GM21576 (cell line): ENCODE results near the gene EXOC4.

Source experiments
- ATAC-seq: cut with Tn5 transposase; IDR thresholded peaks from one replicate; pipeline ENCODE4 v1.9.1; 2021; ENCODE audit warnings: mild to moderate bottlenecking, moderate library complexity; ENCODE audit not compliant: unreplicated experiment

EXOC4 gene

DNA sequence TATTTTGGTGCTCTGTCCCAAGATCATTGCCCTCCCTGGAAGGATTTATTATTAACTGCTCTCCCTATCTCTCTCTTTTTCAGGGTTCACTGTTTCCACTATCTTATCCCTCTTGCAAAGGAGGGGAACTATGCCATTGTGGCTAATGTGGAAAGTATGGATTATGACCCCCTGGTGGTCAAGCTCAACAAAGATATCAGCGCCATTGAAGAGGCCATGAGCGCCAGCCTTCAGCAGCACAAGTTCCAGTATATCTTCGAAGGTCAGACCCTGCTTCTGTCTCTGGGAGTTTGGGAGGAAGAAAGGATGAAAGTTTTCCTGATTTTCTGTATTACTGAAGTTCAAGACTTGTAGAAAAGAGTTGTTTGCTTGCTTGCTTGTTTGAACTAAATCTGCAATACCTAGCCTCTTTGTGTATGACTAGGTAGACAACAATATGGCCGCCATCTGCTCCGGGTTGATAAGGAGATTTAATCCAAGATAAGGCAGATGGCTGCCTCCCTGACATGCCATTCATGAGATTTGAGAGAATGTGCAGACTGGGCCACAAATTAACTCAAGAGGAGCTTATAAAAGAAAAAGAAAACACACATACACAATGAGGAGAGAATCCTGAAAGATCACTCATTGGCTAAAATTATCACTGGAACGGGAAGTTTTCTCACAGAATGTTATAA is 752.1 kb downstream of the EXOC4 start:
- no peak for ATAC-seq

DNA sequence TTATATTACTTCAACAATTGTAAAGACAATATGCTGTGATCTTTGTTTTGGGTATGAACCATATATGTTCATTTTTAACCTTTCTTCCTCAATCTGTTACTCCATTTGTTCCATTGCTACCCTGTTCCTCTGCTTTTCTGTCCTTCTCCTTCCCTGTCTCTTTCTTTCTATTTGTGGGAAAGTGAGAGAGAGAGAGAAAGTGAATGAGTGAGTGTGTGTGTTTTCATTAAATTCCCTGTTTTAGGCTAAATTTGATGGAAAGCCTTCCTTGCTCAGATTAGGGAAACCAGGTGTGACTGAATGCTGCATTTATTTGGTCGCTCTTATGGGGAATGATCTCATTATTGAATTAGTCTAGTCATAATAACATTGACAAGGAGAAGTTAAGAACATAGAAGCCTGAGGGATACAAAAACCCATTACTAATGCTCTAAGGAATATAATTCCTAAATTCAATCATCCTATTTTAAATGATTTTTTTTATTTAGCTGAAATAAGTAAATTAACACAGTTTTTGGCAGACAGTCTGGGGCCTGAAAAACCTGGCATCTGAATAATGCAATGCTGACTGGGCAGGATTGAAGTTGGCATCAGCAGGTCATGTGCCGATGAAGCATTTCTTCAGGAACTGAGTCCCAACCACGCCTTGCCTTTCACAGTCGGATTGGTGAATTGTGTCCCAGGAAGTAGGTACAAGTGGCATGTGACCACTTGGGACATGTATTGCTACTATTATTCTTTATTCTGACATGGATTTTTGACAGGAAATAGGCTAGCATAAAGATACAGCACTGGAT is 756.6 kb downstream of the EXOC4 start:
- no peak for ATAC-seq

DNA sequence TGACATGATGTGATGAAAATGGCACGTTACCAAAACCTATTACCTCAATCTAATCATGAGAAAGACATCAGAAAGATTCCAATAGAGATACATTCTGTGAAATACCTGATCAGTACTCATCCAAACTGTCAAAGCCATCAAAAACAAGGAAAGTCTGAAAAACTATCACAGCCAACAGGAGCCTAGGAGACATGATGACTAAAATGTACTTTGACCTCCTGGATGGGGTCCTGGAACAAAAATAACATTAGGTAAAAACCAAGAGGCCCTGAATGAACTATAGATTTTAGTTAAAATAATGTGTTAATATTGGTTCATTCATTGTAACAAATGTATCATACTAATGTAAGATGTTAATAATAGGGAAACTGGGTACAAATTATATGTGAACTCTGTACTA is 760.4 kb downstream of the EXOC4 start:
- no peak for ATAC-seq

DNA sequence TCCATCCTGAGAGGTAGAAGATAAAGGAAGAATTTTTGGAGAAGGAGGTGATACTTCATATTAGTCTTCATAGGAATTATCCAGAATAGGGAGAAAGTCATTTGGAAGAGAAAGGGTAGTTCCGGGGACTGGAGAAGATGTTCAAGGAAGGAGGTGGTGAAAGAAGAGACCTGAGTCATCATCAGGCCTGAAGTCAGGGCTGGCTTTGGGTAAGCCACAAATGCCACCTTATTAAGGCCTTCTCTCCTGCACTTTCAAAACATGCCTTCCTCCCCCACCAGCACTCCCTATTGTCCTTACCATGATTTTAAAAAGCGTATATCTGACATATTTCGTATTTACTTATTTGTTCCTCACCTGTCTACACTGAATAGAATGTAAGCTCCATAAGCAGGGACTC is 762.1 kb downstream of the EXOC4 start:
- ATAC-seq = no peak

DNA sequence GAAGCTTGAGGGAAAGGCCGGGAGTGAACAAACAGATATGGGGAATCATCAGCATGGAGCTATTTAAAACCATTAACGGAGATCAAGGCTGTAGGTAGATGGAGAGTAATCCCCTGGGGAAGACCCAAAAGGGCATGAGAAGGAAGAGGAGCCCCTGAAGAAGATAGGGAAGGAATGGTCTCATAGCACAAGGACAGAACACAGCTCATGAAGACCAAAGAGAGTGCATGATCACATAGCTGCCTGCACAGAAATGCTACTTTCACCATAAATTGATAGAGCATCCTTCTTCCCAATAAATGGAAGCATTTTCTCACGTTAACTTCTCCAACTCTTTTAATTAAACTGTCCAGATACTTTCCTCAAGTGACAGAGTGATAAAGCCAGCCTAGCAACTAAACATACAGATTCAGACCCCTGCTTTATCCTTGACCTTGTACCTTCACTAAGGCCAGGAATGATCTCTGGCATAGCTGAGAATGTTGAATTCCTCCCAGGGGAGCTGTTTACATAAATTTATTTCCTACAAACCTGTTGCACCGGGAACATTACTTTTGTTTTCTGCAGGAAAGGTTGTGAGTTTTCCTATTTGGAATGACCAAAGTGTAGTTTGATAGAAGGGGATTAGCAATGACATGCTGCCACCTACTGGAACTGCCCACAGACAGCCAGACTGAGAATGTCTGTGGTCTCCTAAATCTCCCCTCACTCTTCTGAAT is 763.5 kb downstream of the EXOC4 start:
- no peak for ATAC-seq

DNA sequence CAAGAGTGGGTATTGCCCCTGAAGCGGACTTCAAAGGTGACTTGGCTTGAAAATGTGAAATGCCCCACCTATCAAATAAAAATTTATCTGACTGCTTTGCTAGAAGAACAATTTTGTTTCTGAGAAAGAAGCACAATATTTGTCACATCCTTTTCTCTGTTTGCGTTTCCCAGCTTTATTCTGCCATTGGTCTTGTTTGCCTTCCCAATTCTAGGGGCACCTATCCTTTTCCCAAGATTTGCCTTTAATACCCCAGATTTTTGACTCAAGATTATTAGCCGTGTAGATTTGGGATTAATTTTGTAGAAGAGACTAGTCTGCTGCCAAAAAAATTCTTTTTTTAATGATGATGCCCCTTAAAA is 764.0 kb downstream of the EXOC4 start:
- ATAC-seq = no peak

DNA sequence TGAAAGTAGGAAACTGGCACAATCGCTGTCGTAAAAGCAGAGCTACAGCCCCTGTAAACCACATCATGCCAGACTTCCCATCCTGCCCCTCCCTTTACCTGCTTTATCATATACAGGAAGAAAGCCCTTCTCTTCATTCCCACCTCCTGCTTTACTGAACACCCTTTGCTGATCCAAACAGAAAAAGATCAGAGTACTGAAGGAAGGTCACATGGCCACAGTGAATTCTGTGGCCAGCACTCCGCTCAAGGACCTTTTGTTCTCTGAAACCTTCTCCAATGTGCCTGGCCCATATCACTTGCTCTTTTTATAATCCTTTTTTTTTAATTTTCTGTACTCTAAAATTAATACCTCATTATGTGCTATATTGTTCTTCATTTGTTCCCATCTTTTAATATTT is 765.4 kb downstream of the EXOC4 start:
- no peak for ATAC-seq

DNA sequence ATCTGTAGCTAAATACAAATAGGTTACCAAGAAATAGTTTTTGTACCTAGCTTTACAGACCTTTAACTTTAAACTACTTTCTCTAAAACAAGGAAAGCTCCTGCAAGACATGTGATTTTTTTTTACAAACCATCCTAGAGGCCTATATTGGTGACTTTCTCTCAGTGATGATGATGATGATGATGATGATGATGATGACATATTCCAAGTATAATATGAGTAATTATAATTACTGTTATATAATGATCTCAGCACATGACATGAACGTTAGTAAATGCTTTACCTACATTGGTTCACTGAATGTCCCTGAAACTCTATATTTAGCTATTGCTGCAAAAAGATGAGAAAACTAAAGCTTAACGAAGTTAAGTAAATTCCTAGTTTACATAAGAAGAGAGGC is 766.4 kb downstream of the EXOC4 start:
- ATAC-seq = no peak

DNA sequence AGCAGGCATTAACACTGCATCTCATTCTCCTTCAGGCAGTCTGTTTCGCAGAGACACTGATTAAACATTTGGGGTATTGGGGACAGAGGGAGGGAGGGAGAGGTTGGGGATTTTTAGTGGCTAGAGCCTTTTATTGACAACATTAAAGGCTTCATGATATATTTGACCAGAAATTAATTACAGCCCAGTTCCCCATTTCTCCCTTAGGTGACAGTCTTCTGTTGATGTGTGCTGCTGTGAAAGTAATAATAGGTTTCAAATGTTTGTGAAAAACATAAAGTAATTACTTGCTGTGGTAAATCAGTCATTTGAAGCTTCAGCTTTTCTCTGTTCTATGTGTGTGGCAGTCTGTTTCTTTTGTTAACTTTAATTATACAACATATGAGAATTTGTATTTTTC is 769.0 kb downstream of the EXOC4 start:
- ATAC-seq = no peak

DNA sequence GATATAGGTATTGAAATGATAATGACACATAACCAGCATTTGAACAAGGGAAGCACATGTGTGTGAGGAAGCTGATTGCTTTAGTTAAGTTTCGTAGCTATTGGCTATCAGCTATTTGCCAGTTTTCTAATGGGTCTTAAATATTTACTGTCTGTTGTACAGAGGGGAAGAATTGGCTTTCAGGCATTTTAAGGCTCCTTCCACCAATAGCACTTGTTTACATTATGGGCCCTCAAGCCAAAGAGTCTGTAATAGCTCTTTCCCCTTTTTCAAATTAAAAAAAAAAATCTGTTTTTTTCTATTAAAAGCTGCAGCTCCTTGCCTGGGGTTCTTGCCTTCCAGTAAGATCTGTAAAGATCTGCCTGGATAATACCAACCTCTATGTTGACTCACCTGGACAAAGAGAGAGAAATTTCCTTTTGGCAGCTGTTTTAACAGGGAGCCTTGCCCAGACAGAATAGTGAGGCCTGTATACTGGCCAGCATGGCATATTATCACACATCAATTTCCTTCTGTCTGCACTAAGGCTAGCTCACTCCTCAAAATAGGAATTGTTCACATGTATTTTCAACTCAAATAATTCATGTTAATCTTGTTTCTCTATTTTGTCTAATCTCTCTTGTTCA is 769.5 kb downstream of the EXOC4 start:
- no peak for ATAC-seq

DNA sequence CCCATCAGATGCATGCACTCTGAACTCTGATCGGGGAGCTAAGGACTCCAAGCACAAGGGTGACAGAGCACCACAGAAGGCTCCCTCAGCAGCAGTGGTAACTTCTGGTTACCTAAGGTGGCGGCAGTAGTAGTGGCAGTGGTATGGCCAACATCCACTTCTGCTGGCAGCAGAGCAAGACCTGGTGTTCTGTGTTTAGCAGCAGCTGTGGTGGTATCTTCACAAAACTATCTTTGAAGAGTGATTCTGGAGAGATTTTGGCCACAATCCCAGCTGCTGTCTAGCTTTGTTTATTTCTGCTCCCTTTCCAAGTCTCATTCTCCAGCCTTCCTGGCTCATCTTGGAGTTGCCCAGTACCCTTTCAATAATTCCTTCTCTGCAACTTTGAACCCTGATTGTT is 771.9 kb downstream of the EXOC4 start:
- ATAC-seq = no peak

DNA sequence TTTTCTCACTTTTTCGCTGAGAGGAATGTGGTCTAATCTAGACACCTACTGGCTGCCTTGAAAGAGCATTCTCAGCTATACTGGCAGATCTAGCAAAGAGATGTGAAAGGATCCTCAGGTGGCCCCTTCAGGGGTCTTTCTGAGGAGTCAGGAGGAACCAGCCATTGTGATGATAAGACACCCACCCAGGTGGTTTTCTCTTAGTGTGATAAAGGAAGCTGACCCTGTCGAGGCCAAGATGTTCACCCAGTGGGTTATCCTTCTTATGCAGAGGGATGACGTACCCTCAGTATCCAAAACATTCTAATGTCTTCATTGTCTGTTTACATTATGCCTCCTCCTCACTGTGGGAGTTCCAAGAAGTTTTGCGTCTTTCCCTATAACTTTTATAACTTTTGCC is 776.0 kb downstream of the EXOC4 start:
- no peak for ATAC-seq

DNA sequence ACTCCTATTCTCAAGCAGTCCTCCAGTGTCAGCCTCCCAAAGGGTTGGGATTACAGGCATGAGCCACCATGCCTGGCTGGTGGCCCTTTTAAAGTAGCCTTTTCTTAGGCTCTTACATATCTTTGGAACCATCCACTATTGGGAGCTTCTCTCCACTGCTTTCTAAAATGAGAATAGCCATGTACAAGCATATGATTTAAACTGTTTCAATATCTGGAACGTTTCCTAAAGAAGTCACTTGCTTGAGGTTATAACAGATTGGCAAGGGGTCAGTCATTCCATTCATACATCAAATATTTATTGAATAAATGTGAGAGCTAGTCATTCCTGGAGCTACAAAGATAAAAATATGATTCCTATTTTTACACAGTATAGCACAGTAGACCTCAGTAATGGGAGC is 776.9 kb downstream of the EXOC4 start:
- no peak for ATAC-seq

DNA sequence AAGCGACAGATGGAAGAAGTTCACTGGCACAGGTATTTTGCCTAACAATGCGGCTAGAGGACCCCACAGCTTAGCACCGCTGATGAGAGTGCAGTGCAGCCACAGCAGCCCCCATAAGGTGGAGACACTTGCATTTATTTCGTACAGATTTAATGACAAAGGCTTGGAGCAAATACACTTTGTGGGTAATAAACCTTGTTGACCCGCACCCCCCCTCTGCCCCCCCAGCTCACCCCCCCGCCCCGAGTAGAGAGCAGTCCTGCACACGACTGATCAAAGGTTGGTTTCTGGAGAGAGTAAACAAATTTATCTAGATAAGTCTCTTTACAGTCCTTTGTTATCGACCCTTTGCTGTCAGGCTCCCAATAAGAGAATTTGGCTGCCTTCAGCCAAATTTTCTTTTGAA is 777.6 kb downstream of the EXOC4 start:
- ATAC-seq = no peak

DNA sequence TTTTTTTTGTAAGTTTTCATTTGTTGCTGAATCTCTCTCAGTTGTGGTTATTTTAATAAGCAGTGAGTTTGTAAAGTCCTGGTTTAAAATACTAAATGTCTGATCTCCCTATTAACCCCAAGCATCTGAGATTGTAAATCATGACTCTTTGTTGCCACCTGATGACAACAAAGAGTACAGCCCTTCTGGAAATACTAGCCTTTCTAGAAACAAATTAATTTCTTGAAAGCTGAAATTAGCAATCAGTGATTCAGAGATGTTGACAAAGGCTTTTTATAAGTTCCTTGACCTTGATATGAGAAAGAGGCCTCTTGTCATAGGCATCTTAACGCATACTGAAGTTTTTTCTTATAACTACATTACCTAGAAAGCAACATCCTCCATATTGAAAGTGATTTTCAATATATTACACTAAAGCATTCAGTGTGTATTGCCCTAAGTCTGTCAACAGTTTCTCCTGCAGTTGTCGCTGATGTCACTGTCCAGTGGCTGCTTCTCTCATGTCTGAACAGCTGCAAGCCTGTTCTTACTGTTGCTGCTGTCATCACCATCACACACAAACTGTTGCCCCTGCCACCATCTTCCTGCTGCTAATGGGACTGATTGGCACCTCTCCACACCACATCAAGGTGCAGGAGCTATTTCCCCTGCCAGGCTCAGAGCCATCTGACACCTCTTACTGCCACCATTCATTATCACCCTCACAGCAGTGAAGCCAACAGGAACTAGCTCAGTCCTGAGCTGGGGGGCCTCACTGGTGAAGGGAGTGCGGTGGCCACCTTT is 779.1 kb downstream of the EXOC4 start:
- no peak for ATAC-seq

DNA sequence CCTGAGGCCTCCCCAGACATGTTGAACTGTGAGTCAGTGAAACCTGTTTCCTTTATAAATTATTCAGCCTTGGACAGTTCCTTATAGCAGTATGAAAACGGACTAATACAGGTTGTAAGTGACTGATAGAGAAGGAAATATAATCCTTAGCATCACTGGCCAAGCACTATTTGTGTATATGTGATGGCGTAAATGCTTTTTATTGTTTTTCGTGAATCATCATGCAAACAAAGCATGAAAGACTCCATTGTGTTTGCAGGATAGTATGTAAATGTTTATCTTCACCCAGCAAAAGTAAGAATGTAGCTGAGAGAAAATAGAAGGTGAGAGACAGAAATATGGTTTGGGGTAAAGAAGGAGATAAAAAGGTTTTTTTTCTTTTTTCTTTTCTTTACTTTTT is 781.8 kb downstream of the EXOC4 start:
- no peak for ATAC-seq

DNA sequence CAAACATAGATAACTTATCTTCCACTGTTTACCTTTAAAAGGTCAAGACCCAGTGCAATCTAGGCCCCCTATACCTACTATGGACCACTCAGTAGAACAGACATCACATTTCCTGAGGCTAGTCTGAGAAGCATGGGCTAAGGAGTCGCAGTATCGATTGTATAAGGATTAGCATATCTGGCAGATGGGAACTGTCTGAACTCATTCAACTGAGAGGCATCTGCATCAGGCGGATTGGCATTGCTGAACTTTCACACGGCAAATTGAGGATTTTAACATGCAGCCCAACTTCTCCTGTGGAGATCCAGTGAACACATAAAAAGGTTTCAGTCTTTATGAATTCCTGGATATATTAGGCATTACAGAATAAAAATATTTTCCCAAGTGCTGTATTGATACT is 785.1 kb downstream of the EXOC4 start:
- ATAC-seq = no peak

DNA sequence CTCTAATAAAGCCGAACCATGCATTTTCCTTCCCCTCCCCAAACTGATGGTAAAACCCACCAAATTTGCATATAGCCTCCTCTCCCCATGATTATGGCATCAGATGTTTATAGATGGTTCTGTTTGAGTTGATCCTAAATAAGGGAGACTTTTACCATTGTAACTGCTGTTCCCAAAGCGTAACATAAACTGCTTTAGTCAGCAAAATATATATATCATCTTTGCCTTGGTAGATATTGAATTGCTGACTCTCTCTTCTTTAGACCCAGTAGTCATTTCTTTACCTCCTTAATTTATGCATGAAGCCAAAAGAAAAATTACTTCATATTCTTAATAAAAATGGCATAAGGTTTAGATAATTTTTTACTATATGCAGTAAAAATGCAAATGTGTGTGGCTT is 788.1 kb downstream of the EXOC4 start:
- no peak for ATAC-seq

DNA sequence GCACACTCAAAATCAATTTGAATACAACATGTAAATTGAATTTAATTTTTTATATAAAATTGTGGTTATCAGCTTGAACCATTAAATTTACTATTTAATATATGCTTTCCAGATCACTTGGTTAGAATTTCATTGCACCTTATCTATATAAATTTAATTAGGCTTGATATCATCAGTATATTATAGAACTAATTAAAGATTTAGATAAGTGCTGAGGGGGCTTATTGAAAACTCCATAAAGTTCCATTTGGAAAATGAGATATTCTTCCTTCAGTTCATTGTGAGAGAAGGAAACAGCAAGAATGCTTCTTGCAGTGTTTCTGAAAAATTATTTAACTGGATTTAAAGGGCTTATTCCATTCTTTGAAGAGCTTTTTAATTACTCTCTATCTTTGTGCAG is 788.6 kb downstream of the EXOC4 start:
- no peak for ATAC-seq

DNA sequence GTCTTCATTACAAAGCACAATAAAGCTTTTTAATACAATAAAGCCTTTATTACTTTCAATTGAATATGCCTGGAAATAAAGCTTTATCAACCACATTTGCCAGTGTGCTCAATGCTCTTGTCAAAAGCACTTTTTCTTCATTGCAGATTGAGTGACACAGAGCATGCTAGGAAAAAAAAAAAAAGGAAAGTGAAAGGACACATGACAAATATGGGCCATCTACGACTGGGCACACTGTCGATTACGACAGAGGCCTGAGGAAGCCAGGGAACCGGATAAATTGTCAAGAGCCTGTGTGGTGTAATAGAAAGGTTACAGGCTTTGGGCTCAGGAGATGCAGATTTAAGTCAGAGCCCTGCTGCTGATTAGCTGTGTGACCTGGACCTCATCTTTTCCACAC is 789.4 kb downstream of the EXOC4 start:
- no peak for ATAC-seq

DNA sequence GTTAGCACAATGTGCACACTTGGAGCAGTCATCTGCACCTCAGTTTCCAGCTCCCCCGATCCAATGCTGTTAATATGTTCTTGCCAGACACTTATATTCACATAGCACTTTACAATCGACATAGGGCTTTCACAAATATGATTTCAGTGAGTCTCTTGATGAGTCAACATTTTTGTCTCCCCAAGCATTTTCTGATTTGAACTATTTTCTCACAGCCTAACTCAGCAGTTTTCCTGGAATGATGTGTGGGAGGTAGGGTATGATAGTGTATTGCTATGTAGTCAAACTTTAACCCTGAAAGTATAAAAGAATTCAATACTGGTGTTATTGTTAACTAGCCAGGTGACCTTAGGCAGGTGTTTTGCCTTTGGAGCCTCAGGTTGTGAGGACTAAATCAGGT is 791.8 kb downstream of the EXOC4 start:
- no peak for ATAC-seq
